HFFc6 (cell line): Measurements from ENCODE around the gene C16orf82. TPM values are rescaled to one million over a fixed set of nuclear protein-coding genes. Genes with fewer than 3 reads are reported as not detected.
A peak's percentile ranks its signal among the peaks of the same experiment; 100 is the strongest.

ENCODE experiments used
- DNase-seq: peaks from one replicate; pipeline ENCODE4 v3.0.0-alpha.2; 2018
- H3K27ac Mint-ChIP-seq: 2 replicates; pipeline ENCODE4 v1.8.0; 2020; ENCODE audit warnings: mild to moderate bottlenecking, mixed read lengths
- H3K27me3 Mint-ChIP-seq: 2 replicates; pipeline ENCODE4 v1.8.0; 2021; ENCODE audit warnings: mild to moderate bottlenecking, moderate library complexity, mixed read lengths; ENCODE audit not compliant: insufficient read depth
- H3K36me3 Mint-ChIP-seq: 2 replicates; pipeline ENCODE4 v1.8.0; 2021; ENCODE audit warnings: low read depth, mixed read lengths
- H3K4me1 Mint-ChIP-seq: 2 replicates; pipeline ENCODE4 v1.8.0; 2020; ENCODE audit warnings: low read depth, mixed read lengths
- H3K4me3 Mint-ChIP-seq: 2 replicates; pipeline ENCODE4 v1.8.0; 2020; ENCODE audit warnings: mild to moderate bottlenecking, moderate library complexity, mixed read lengths
- H3K9me3 Mint-ChIP-seq: 2 replicates; pipeline ENCODE4 v1.8.0; 2020; ENCODE audit warnings: mild to moderate bottlenecking, mixed read lengths
- total RNA-seq, 6 experiments: library from RNA; stranded (reverse); fragmentation: NEBNext Ultra II Directional; extraction: Animal tissue kit (Norgen Biotek cat#: 25700); gene quantifications; 2 replicates in 1 of 6; 3 replicates in 5 of 6; pipeline ENCODE4 v1.2.3, GENCODE V29; 2021
- TF ChIP-seq, protein P1 (sequence below): fragments of 200-600 bp; sonication (generic); IDR thresholded peaks from 2 replicates; pipeline ENCODE4 v1.5.0; 2021; ENCODE audit warnings: antibody characterized with exemption, mild to moderate bottlenecking

Gene C16orf82
- total RNA-seq, 6 experiments from 2014 or later: not detected

DNA sequence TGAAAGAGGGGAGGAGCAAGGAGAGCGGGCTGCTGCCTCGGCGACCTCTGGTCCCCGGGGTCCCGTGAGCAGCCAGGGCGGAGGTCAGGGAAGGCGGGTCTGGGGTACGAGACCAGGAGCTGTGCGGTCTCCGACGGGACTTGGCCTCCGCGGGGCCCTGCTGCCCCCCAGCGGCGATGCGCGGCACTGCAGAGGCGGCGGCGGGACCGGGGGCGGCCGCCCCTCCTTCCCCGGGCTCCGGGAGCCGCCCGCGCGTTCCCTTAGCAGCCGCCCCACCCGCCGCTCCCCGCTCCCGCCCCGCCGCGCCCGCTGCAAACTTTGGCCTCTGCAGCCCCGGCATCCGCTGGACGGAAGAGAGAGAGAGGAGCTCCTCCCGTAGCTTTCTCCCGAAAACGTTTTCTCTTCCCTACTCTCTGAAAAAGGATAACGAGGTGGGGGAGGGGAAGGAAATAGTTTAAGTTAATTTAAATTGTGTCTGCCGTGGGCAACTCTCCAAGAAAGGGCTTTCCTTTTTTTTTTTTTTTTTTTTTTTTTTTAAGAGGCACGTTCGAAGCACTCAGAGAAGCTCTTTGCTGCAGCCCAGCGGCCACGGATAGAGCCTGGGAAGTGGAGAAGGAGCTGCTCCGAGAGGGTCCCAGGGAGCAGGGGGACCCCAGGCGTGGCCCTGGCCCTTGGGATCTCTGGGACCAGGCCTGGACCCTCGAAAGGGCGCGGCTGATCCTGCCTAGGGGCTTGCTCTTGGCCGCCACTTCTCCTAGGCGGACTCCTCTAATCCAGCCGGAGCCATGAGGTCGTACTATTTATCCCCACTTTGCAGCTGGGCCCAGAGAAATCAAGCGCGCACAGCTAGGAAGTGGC lies 43.2 kb downstream of the C16orf82 start:
- TF ChIP-seq, protein P1, sequence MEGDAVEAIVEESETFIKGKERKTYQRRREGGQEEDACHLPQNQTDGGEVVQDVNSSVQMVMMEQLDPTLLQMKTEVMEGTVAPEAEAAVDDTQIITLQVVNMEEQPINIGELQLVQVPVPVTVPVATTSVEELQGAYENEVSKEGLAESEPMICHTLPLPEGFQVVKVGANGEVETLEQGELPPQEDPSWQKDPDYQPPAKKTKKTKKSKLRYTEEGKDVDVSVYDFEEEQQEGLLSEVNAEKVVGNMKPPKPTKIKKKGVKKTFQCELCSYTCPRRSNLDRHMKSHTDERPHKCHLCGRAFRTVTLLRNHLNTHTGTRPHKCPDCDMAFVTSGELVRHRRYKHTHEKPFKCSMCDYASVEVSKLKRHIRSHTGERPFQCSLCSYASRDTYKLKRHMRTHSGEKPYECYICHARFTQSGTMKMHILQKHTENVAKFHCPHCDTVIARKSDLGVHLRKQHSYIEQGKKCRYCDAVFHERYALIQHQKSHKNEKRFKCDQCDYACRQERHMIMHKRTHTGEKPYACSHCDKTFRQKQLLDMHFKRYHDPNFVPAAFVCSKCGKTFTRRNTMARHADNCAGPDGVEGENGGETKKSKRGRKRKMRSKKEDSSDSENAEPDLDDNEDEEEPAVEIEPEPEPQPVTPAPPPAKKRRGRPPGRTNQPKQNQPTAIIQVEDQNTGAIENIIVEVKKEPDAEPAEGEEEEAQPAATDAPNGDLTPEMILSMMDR: peak; percentile 98
- H3K27me3 Mint-ChIP-seq: peaks cover 7% of the 10 kb centered on the region
- H3K4me3 Mint-ChIP-seq: peak overlapping the region; percentile 77

DNA sequence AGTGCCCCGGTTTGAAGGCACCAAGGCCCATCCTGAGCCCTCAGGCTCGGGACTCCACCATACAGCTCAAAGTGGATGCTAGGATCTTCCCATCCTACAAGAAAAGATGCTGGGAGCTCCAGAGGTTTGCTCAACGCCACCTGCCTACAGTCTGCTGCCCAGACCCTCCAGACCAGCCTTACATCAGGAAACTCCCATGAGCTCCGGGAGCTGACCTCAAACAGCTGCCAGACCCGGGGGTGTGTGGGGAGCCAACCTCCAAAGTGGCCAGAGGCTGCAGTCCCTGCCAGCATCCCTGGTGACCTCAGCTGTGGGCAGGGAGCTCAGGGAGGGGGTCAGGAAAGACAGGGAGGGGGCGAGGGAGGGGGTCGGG lies 43.8 kb downstream of the C16orf82 start:
- DNase-seq: no peak
- Mint-ChIP-seq H3K36me3 (no peaks in the 10 kb centered on the region), H3K4me1 (no peaks in the 10 kb centered on the region), H3K4me3 (peak overlapping the region; percentile 77), H3K27me3 (peaks cover 7% of the 10 kb centered on the region), H3K27ac (peak overlapping the region; percentile 51; the same call in 1 of the 2 replicates), H3K9me3 (0 out of 2 replicates have a peak, but pooled peaks cover under 1% of the 10 kb centered on the region)
- TF ChIP-seq, protein P1: no peak

More for the DNA sequence above, 43.2 kb downstream of the C16orf82 start:
- H3K4me1 Mint-ChIP-seq: no peaks in the 10 kb centered on the region
- peak; percentile 53 for DNase-seq
- no peaks in the 10 kb centered on the region for H3K36me3 Mint-ChIP-seq
- no peaks in the 10 kb centered on the region for H3K9me3 Mint-ChIP-seq
- peak overlapping the region; percentile 51; the same call in 1 of the 2 replicates for H3K27ac Mint-ChIP-seq

DNA sequence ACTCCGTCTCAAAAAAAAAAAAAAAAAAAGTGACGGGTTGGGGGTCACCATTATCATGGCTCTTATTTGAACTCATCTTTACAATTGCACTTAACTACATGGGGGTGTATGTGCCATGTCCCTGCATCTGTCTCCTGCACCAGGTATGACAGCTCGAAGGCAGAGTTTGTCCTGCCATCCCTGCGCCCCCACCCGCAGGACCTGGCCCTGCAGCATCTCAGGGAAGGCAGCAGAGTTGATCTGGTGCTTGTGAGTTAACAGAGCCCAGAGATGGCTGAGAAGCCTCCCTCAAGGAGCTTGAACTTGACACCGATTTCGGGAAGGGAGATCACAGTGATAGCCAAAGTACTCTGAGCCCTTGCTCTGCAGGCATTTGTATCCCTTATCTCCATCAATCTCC lies 44.8 kb downstream of the C16orf82 start:
- TF ChIP-seq, protein P1: no peak
- H3K4me1 Mint-ChIP-seq: no peaks in the 10 kb centered on the region
- H3K4me3 Mint-ChIP-seq: no peak overlapping the region
- H3K9me3 Mint-ChIP-seq: peaks cover 9% of the 10 kb centered on the region; the same call in 1 of the 2 replicates
- H3K27me3 Mint-ChIP-seq: peaks cover 11% of the 10 kb centered on the region
- no peak overlapping the region for H3K27ac Mint-ChIP-seq
- peaks cover 6% of the 10 kb centered on the region; the same call in 1 of the 2 replicates for H3K36me3 Mint-ChIP-seq
- DNase-seq: no peak

DNA sequence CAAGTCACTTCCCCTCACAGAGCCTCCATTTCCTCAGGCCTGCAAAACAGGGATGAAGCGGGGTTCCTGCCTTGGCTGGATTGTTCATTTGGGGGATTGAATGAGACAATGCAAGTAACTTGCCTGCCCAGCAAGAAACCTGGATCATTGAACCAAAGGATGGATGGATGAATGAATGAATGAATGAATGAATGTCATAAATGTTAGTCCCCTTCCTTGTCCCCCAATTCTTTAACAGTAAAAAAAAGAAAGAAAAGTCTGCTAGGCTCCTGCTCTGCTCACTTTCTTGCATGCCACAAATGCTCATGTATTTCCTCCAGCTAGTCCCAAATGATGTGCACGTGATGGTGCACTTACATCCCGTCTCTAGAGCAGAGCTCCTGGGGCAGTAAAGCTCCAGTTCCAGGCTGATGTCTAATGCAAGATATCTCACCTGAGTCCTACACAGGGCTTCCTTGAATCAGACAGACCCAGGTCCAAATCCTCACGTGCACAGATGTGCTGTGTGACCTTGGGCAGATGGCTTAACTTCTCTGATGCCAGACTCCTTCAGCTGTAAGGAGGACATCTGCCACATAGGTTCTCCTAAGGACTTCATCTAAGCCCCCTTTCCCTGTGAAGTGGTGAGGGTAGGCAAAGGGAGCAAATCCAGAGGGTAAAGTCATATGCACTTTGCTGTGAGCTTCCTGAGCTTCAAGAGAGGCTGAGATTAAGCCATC lies 45.5 kb downstream of the C16orf82 start:
- peaks cover 13% of the 10 kb centered on the region for H3K27me3 Mint-ChIP-seq
- no peak overlapping the region for H3K27ac Mint-ChIP-seq
- H3K36me3 Mint-ChIP-seq: peaks cover 6% of the 10 kb centered on the region; the same call in 1 of the 2 replicates
- H3K4me1 Mint-ChIP-seq: no peaks in the 10 kb centered on the region
- H3K4me3 Mint-ChIP-seq: no peak overlapping the region
- TF ChIP-seq, protein P1: no peak
- no peak for DNase-seq
- H3K9me3 Mint-ChIP-seq: peaks cover 9% of the 10 kb centered on the region; the same call in 1 of the 2 replicates

DNA sequence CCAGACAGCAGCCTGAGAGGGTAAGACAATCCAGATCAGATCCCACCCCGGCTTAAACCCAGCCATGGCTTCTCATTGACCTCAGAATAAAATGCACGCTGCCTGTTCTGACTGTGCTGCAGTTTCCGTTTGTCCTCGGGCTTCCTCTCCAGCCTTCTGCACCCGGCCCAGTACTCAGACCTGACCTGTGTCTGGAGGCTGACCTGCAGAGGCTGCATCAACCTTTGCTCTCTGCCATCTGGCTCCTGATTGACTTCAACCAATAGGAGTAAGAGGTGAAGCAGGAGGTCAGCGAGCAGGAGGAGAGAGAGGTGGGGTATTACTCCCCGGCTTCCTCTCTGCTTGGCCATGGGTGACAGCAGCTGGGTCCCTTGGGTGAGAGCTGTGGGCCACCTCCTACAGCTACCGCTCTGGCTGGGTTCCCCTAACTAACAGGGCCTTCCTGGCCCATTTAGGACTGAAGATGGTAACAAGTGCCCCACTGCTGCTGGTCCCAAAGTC lies 46.7 kb downstream of the C16orf82 start:
- no peaks in the 10 kb centered on the region for H3K4me1 Mint-ChIP-seq
- TF ChIP-seq, protein P1: no peak

More for the DNA sequence above, 46.7 kb downstream of the C16orf82 start:
- Mint-ChIP-seq H3K36me3 (peaks cover 6% of the 10 kb centered on the region; the same call in 1 of the 2 replicates), H3K27me3 (peaks cover 15% of the 10 kb centered on the region), H3K27ac (no peak overlapping the region), H3K4me3 (no peak overlapping the region), H3K9me3 (peaks cover 9% of the 10 kb centered on the region; the same call in 1 of the 2 replicates)
- no peak for DNase-seq
